ENCODE measurements around the gene POGLUT2.
A peak's percentile ranks its signal among the peaks of the same experiment; 100 is the strongest.

POGLUT2 gene

GRCh38 chr13:102825400-102825799 is 26.6 kb upstream of the POGLUT2 start:
- Mint-ChIP-seq H3K27me3 (ENCODE audit: low read depth, poor library complexity) (no peaks in the 10 kb centered on the region), H3K27ac (no peak overlapping the region), H3K4me1 (no peaks in the 10 kb centered on the region), H3K36me3 (ENCODE audit: low read depth) (peaks cover 42% of the 10 kb centered on the region), H3K9me3 (peaks cover 6% of the 10 kb centered on the region), H3K4me3 (no peak overlapping the region)
- no peak for DNase-seq
- TF ChIP-seq, protein P1, sequence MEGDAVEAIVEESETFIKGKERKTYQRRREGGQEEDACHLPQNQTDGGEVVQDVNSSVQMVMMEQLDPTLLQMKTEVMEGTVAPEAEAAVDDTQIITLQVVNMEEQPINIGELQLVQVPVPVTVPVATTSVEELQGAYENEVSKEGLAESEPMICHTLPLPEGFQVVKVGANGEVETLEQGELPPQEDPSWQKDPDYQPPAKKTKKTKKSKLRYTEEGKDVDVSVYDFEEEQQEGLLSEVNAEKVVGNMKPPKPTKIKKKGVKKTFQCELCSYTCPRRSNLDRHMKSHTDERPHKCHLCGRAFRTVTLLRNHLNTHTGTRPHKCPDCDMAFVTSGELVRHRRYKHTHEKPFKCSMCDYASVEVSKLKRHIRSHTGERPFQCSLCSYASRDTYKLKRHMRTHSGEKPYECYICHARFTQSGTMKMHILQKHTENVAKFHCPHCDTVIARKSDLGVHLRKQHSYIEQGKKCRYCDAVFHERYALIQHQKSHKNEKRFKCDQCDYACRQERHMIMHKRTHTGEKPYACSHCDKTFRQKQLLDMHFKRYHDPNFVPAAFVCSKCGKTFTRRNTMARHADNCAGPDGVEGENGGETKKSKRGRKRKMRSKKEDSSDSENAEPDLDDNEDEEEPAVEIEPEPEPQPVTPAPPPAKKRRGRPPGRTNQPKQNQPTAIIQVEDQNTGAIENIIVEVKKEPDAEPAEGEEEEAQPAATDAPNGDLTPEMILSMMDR (IDR thresholded peaks at IDR 0.05), result no peak

DNA sequence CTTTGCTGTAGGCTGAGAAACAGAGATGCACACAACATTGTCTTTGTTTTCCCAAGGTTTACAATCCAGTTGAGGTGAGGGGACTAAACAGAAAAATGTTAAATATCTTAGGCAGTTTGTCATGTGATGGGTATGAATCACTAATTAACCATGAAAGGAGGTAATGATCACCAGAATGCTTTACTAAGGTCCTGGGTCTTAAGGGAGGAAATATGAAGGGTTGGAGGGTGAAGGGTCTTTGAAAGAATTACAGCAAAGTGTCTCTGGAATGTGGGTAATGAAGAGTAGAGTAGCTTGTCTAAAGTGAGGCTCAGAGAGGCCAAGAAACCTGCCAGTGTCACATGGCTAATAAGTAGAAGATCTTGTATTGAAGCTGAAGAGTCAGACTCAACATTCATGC is 19.1 kb upstream of the POGLUT2 start:
- H3K36me3 Mint-ChIP-seq (ENCODE audit: low read depth), result peaks cover 50% of the 10 kb centered on the region
- no peak for DNase-seq
- TF ChIP-seq, protein P1 (IDR thresholded peaks at IDR 0.05), result no peak
- no peak overlapping the region for H3K4me3 Mint-ChIP-seq
- H3K27me3 Mint-ChIP-seq (ENCODE audit: low read depth, poor library complexity), result peaks cover 2% of the 10 kb centered on the region
- peak overlapping the region; percentile 30 for H3K27ac Mint-ChIP-seq
- H3K4me1 Mint-ChIP-seq, result no peaks in the 10 kb centered on the region
- peaks cover 3% of the 10 kb centered on the region for H3K9me3 Mint-ChIP-seq

DNA sequence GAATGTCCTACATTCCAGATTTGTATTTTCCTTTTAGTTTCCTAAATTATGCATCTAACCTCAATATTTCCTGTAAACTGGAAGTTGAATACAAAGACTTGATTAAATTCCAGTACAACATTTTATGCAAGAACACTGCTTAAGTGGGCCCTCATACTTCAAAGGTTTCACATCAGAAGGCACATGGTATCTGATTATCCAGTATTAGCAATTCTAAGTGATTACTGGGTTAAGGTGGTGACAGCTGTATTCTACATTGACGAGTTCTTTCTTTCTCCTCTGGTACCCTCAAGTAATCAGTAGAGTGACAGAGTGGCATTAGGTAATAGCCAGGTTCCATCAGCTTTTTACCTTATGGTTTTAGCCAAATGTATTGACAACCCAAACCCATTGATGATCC is 18.5 kb upstream of the POGLUT2 start:
- Mint-ChIP-seq H3K27ac (no peak overlapping the region), H3K4me3 (no peak overlapping the region)
- no peak for DNase-seq

DNA sequence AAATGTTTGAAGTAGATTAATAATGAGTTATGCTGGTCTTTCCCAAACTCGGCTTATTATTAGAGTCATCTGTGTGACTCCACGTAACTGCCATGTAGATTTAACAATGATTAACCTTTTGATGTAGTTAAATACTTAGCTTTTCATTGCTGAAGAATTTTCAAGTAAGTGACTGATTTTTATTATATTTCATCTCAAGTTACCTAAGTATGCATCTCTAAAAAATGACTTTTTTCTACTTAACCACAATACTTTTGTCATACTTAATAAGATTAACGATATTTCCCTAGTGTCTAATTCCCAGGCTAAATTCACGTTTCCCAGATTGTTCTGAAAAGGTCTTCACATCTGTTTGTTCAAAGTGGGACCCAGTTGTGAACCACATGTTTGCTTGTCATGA is 17.9 kb upstream of the POGLUT2 start:
- Mint-ChIP-seq H3K9me3 (peaks cover 7% of the 10 kb centered on the region), H3K27me3 (ENCODE audit: low read depth, poor library complexity) (peaks cover 2% of the 10 kb centered on the region), H3K36me3 (ENCODE audit: low read depth) (peaks cover 47% of the 10 kb centered on the region), H3K27ac (no peak overlapping the region), H3K4me3 (no peak overlapping the region), H3K4me1 (no peaks in the 10 kb centered on the region)
- DNase-seq, result no peak
- TF ChIP-seq, protein P1 (IDR thresholded peaks at IDR 0.05), result no peak

More for the DNA sequence above, 18.5 kb upstream of the POGLUT2 start:
- H3K36me3 Mint-ChIP-seq (ENCODE audit: low read depth), result peaks cover 47% of the 10 kb centered on the region
- TF ChIP-seq, protein P1 (IDR thresholded peaks at IDR 0.05), result no peak
- peaks cover 2% of the 10 kb centered on the region for H3K27me3 Mint-ChIP-seq (ENCODE audit: low read depth, poor library complexity)
- H3K4me1 Mint-ChIP-seq, result no peaks in the 10 kb centered on the region
- peaks cover 1% of the 10 kb centered on the region for H3K9me3 Mint-ChIP-seq

DNA sequence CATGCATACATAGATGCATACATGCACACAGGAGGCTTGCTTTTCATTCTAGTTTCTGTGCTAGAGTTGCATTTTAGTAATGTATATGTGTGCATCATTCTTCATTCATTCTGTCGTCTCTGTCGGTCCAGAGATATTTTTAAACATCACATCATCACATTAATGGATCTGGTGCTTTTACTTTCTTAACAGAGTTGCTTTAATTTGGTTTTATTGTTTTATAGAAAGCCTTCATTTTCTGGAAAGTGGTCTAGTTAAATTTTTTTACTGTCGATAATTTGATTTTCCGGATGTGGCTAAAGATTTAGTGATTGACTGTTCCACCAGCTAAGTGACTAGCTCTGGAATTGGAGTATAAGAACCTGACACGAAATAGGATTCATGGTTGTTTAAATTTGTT is 17.0 kb upstream of the POGLUT2 start:
- peaks cover 55% of the 10 kb centered on the region for H3K36me3 Mint-ChIP-seq (ENCODE audit: low read depth)
- no peak for DNase-seq
- no peak overlapping the region for H3K4me3 Mint-ChIP-seq
- no peaks in the 10 kb centered on the region for H3K4me1 Mint-ChIP-seq
- no peak overlapping the region for H3K27ac Mint-ChIP-seq
- TF ChIP-seq, protein P1 (IDR thresholded peaks at IDR 0.05), result no peak
- peaks cover 16% of the 10 kb centered on the region for H3K9me3 Mint-ChIP-seq
- peaks cover 2% of the 10 kb centered on the region for H3K27me3 Mint-ChIP-seq (ENCODE audit: low read depth, poor library complexity)

GRCh38 chr13:102814793-102815192 is 16.0 kb upstream of the POGLUT2 start:
- Mint-ChIP-seq H3K4me1 (no peaks in the 10 kb centered on the region), H3K9me3 (peaks cover 22% of the 10 kb centered on the region), H3K4me3 (no peak overlapping the region), H3K27me3 (ENCODE audit: low read depth, poor library complexity) (peaks cover 2% of the 10 kb centered on the region), H3K27ac (no peak overlapping the region), H3K36me3 (ENCODE audit: low read depth) (peaks cover 55% of the 10 kb centered on the region)
- TF ChIP-seq, protein P1 (IDR thresholded peaks at IDR 0.05), result no peak
- DNase-seq, result no peak

Data from nephron progenitor cell (in vitro differentiated cells).